Activated naive CD4-positive, alpha-beta T cell treated with anti-CD3 and anti-CD28 coated beads, Interleukin-2, amount 50 U/mL, for 16 hours (primary cell): ENCODE data around the gene COTL1.
A peak's percentile ranks its signal among the peaks of the same experiment; 100 is the strongest.
"Not testable (repeated sequence)": the region's sequence is repeated elsewhere in the genome, so short reads cannot be mapped to it uniquely, and the experiment has no call there.

ENCODE experiments used
- DNase-seq: peaks from one replicate; pipeline ENCODE4 v3.0.0-alpha.2; 2020

The COTL1 gene

DNA sequence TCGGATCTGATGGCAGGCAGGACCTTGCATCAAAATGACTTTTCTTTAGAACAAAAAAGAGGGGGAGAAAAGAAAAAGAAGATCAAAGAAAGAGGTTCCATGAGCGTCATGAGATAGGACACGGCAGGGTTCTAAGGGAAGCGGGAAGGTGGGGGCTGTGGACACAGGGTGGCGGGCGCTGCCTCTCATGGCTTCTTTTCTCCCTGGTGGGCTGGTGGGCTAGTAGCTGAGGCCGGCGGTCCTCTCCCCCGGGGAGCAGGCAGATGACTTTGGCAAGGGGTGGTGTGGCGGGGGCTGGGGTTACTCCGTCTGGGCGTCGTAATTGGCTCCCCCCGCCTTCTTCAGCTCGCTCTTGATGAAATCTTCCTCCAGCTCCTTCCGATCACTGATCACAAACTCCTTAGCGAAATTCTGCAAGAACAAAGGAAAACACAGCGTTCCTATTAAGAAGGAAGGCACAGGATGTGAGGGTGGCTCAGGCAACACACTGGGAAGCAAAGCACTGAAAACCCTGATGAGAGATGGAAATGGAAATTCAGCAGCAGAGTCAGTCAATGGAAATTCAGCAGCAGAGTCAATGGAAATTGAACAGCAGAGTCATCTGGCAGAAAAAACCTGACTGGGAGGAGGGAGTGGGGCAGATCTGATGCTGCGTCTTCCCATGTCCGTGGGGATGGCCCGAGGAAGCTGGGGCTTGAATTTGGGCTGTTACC, 51.2 kb downstream of the COTL1 start:
- DNase-seq = no peak

DNA sequence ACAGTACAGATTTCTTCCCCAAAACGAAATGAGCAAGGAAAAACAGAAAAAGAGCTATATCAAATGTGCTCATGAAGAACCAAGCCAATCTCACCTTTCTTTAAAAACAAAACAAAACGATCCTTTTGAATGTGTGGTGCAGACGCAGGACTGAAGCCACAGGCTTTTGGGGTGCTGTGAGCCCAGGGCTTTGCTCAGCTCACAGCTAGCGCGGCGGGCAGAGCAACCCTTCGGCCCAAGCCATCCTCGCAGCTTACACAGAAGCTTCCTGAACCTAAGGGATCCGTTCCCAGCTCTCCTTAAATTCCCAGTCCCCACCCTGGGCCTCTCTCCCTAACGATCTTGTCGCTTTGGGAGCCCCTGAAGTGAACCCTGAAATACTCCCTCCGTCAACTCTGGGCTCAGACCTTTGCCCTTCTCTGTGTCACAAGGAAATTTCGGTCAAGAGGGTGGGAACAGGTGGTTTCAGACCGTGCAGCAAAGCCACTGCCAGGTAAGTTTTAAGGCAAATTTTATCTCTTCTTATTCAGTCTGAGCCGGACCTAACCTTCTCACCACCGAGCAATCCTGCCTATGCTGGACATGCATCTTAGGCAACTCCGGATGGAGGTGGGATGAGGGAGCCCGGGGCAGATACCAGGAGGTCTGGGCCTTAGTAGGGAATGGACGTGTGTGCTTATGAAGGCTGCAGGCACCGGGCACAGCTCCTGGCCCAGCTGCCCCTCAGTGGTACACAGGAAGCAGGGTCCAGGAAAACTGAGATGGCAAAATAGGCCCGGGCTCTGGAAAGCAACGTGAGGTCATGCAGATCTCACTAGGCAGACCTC, 52.0 kb downstream of the COTL1 start:
- DNase-seq = no peak

DNA sequence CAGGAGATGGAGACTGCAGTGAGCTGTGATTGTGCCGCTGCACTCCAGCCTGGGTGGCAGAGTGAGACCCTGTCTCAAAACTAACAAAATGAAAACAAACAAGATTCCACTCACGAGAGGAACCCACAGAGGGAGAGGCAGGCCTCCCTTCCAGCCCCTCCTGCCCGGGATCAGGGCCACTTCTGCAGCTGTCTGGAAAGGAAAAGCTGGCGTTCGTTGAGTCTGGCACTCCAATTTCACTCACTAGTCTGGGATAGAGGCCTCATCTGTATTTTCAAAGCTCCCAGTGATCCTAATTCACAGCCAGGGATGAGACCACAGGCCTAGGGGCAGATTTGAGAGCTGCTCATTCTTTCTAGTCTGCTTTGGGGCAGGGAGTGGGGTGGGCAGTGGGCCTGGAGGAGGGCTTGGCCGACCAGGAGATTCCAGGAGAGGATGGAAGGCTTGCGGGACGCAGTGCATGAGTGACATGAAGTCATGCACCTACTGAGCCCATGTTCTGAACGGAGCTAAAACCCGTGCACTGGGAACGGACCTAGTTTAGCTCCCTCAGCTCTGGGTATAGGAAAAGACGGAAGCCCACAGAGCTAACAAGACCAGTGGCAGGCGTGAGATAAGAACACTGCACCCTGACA, 54.0 kb downstream of the COTL1 start:
- DNase-seq = no peak

DNA sequence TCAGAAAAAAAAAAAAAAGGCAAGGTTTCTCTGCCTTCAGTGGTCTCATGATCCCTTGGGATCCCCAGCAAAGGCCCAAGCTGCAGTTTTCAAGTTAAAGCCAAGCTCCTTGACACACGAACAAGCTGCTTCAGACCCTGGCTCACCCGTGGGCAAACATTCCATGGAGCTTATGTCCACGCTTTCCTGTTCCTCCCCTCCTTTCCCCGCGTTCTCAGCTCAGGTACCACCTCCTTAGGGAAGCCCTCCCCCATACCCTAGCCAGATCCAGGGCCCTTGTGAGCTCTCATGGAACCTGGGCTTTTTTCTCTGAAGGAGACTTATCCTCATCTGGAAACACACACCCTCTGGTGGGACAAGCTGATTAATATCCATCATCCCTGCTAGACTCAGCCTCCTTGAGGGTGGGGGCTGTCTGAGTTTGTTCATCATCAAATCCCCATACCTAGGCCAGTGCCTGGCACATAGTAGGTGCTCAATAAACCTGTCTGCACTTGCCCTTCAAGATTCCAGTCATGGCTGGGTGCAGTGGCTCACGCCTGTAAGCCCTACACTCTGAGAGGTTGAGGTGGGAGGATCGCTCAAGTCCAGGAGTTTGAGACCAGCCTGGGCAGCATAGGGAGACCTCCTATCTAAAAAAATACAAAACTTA, 54.7 kb downstream of the COTL1 start:
- no peak for DNase-seq

DNA sequence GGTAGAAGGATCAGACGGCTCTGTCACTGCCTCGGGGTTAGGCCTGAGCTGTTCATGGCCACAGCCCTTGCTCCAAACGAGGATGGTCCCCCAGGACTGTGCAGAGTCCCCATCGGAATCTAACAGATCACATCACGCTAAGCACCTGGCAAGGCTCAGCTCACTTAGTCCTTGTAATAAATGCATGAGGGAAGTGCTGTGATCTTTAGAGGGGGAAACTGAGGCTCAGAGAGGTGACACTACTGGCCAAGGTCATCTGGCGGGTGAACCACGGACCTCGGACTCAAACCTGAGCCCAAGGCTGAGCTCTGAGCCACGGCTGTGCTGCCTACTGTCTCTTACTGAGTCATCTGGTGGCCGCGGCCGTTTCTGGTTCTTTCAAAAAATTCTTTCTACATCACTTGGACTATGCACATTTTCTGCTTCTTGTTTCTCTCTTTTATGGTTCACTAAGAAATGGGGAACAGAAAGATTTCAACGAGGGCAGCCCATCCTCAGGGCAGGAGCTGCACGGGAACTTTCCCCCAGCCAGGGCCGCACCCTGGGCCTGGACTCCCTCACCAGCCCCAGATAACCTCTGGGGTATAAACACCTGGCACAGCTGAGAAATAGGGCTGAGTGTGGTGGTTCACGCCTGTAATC, 55.6 kb downstream of the COTL1 start:
- no peak for DNase-seq

DNA sequence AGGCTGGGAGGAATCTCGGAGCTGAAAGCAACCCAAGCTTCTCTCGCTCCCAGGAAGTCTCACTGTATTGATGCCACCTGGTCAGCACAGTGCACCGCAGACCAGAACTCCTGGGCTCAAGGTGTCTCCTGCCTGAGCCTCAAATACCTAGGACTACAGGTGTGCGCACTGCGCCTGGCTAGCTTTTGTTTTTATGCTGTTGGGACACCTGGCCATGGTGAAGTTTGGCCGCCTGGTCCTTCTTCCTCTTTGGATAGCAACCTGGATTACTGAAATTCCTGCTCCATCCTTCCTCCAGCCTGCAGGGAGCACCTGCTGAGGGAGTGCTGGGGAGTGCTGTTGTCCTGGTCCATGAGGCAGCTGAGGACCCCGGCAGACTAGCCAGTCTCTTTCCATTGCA, 56.6 kb downstream of the COTL1 start:
- no peak for DNase-seq

DNA sequence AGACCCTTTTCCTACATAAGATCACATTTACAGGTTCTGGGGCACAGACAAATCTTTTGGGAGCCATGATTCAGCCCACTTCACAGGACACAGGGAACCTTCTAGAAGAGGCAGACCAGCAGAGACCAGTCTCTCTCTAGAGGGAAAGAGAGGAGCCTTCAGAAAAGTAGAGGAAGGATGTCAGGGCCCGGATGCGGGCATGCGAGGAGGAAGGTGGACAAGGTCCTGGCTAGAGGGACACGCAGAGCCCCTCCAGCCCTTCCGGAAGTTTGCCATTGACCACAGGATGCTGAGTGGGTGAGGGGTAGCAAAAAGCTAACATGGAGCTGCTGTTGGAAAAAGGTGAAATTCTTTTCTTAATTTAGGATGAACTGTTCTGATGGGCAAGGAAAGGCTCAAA, 57.6 kb downstream of the COTL1 start:
- DNase-seq = no peak

DNA sequence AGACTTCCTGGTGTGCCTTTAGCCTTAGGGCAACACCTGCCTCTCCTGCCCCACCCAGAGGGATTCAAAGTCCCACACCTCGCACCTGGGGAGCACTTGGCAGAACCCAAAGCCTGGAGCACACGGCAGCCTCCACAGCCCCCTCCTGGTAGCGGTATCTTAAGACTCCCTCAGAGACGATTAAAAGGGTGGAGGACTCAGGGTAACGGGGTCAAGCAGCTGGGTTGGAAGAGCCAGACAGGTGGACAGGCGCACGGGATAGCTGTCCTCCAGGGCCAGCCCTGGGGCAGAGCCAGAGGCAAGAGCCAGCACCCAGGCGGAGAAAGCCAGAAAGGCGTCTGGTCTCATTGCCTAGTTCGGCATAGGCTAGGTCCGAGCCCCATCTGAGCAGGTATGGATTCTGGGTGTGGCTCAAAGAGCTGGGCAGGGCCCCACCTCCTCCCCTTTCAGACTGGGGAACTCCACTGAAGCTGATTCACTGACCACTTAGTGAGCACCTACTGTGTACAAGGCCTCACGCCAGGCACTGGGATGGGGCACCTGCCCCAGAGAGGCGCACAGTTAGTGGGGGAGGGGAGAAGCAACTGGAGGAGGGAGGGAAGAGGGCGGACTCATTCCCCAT, 58.5 kb downstream of the COTL1 start:
- no peak for DNase-seq

DNA sequence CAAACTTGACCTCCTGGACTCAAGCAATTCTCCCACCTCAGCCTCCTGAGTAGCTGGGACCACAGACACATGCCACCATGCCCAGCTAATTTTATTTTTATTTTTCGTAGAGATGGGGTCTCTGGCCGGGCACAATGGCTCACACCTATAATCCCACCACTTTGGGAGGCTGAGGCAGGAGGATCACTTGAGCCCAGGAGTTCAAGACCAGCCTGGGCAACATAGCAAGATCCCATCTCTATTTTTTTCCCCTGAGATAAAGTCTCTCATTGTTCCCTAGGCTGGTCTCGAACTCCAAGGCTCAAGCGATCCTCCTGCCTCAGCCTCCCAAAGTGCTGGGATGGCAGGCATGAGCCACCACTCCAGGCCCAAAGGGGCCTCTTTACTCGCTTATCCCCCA, 59.0 kb downstream of the COTL1 start:
- DNase-seq = not testable (repeated sequence)

DNA sequence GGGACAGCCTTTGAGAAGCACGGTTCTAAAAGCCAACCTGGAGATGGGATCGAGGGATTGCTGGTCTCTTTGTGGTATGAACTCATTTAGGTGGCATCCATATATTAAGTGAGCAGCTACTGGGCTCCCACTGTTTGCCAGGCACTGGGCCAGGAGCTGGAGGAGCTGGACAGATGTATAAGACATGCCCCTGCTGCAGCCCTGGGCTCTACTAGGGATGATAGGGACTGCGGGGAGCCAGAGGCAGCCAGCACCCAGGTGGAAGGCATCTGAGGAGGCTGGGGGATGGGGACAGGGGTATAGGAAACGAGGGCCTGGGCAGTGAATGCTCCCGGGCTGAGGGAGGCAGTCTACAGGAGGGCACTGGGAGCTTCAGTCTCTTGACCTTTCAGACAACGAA, 60.4 kb downstream of the COTL1 start:
- DNase-seq = no peak

DNA sequence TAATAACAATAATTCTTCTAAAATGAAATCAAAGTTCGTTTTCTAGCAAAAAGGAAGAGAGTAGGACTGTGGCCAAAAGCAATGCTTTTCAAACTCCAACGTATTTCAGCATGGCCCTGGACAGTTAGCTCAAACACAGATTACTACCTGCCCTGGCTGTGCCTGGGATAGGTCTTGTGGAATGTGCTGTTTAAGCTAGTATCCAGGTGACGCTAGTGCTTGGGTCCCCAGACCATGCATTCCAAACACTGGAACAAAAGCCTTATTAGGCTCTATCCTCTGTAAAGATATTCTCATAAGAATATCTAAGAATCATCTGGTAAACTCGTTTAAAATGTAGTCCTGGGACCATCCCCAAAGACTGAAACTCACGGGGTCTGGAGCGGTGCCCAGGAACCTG, 60.8 kb downstream of the COTL1 start:
- no peak for DNase-seq

DNA sequence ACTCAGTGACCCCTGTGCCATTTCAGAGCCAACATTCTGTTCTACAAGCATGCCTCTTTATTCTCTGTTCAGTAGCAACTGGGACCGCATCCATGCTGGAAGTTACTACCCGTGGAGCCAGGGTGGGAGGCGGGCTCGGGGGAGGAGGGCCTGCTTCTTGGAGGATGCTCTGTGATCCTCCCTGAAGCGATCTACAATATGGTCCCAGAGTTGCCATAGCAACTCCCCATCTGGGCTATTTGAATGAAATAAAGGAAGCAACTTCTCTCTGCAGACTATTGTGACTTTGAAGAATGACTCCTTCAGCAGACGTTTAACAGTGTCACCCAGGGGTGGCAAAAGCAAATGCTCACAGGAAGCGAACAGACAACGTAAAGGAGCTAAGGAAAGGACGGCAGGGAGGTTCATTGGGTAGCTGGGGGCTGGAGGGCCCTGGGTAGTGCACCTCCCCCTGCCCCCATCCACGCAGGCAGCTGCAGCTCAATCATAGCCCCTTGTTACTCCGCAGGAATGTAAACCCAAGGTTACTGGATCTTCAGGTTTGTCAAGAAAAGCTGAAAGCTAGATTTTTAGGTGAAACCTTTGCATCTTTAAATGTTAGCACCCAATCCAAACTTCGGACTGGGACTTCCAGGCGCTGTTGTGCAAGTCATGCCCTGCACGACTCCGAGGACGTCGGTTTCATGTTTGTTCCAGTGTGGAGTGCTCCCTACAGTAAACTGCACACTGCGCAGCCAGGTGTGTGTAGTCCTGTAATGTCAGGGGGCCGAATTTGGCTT, 62.3 kb downstream of the COTL1 start:
- no peak for DNase-seq

DNA sequence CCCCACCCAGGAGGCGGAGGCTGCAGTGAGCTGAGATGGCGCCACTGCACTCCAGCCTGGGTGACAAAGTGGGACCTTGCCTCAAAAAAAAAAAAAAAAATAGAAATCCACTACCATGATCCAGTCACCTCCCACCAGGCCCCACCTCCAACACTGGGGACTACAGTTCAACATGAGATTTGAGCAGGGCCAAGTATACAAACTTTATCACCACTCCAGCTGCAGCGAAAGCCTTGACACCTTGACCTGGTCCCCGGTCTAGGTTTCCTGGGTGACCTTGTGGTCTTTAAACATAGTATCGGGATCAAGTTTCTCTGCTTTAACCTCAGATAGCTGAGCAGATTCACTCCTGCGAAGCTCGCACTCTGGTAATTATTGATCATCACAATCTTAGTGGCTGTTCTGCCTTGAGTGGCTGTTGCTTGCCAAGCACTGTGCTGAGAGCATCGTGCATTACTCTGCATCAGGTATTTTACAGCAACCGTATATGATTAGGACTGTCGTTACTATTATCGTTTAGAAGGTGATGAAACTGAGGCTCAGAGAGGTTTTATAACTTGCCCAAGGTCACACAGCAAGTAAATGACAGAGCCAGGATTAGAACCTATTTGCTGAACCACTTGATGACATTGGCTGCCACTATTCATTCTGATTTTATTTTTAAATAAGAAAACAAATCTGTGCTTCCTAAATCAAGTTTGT, 63.1 kb downstream of the COTL1 start:
- no peak for DNase-seq

DNA sequence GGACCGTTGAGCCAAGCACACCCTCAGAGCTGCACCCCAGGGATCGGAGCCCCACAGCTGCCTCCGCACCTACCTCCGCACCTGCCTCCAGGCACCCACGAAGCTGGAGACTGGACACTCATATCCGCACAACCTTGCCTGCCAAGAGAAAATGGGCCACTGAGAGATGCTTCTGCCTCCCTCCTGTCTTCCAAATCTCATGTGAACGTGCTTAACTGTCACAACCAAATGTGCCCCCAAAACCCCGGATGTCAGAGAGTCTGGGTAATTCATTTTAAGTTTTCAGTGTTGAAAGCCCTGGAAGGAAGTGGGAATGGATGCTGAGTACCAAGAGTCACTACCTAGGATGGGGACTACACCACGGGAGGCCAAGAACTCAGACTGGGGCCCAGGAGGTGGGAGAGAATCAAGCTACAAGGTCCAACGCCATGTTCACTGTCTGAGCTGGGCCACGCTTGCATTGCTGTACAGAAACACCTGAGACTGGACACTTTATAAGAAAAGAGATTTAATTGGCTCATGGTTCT, 63.9 kb downstream of the COTL1 start:
- peak; percentile 31 for DNase-seq

DNA sequence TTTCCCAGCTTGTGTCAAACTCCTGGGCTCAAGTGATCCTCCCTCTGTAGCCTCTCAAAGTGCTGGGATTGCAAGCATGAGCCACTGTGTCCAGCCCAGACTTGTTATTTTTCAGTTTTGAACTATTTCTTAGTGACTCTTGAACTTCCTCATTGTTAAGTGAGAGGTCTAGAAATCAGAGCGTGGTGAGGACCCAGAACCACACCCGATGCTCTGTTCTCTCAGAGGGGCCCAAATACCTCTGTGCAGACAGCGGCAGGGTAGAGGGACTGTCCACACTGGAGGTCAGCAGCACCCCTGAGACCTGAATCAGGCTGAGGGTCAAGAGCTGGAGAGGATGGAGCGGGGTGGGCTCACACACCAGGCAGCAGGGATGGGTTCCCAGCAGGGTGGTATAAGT, 65.7 kb downstream of the COTL1 start:
- no peak for DNase-seq

DNA sequence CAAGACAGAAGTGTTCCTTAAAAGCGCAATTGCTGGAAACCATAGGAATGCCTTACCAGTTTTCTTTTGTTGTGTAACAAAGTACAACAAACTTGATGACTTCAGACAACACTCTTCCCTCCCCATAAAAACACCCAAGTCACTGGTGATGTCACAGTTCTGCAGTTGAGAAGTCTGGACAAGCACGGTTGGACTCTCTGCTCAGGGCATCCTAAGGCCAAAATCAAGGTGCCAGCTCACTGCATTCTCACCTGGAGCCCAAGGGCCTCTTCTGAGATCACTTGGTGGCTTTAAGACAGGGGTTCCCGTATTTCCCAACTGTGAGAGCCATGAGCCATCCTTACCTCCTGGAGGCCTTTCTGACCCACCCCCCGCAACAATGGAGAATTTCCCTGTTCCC, 67.8 kb downstream of the COTL1 start:
- DNase-seq = no peak

DNA sequence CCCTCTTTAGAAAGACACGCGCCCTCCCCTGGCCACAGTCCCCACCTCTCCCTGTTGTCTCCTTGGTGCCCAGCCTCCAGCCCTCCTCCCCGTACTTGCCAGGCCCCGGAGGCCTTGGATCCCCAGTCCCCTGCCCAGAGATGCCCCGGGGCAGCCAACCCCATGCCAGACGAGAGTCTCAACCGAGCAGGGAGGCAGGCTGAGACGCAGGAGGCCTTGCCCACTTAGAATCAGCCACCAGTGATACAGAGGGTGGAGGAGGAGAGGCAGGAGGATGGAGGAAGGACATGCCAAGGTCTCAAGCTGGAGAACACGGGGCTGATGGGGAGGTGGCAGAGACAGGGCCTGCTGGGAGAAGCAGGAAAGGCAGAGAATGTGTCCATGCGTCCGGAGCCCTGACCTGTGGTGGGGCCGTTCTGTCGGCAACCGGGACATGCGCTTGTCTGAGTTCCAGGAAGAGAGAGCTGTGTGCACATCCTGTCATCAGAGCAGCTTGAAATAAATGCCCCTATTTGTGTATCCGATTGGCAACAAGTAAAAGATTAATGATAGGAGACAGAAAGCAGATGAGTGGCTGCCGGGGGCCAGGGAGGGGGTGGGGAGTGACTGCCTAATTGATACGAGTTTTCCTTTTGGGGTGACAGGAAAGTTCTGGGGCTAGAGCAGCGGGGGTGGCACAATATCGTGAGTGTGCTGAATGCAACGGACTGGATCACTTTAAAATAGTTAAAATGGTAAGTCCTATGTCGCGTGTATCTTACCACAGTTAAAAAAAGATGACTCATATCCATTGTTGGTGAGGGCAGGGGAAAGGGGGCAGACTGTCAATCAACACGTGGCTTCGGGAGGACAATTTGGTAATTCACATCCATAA, 68.7 kb downstream of the COTL1 start:
- peak; percentile 42 for DNase-seq

DNA sequence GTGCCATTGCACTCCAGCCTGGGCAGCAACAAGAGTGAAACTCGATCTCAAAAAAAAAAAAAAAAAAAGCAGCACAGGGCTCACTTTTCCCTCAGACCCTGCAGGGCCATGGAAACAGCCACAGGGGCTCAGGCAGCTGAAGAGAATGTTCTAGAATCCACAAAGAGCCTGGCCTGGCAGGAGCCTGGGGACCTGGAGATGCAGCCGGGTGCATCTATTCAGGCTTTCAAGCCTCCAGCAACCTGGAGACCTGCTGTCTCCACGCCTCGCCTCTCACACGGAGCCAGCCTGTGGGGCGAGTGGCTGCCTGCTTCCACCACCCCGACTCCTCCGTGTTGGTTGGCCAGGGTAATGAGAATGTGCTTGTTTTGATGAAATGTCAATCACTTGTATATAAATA, 69.4 kb downstream of the COTL1 start:
- no peak for DNase-seq

DNA sequence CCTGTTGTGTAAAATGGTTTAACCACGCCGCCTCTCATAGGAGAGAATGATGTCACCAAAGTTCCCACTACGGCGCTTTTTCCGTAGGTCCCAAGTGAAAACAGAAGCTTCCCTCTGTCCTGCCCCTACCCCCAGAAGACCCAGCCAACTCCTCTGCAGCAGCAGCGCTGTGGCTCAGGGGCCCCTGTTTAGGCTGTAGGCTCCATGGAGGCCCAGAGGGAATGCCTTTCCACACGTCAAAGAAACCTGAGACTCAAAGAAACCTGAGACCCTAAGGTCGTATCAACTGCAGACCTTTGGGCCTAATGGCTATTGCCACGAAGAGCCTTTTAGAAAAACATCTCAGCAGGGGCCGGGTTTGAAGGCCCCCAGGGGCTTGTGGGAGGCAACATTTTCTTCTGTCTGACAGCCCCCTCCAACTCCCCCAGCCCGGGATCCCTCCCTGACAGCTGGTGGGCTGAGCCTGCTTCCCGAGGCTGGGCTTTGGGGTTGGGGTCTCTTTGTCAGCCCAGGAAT, 70.3 kb downstream of the COTL1 start:
- no peak for DNase-seq
